GM12878 (cell line): ENCODE measurements around the gene ATP6V0E2. TPM values are rescaled to one million over a fixed set of nuclear protein-coding genes. Genes with fewer than 3 reads are reported as not detected.

ENCODE experiments used
- ATAC-seq: fragments of 200-7000 bp; cut with Tn5 transposase; 3 replicates; pipeline ENCODE4 v1.9.1; 2020; ENCODE audit warnings: mild to moderate bottlenecking, moderate library complexity
- BruUV-seq: library from RNA; stranded (reverse); fragments of 400-500 nt; replicated peaks from 2 replicates; lab custom pipeline; 2021; lab: Mats Ljungman, UMichigan
- CTCF ChIA-PET: fragments of 300-600 bp; sonication (Branson Sonifier 250); formaldehyde crosslinking; extraction: SDS; loops from one replicate; lab custom pipeline; 2021; ENCODE audit warnings: inconsistent platforms; lab: Yijun Ruan, JAX
- POLR2A ChIA-PET: fragments of 350-600 bp; formaldehyde crosslinking; extraction: SDS; loops from one replicate; lab custom pipeline; 2021; ENCODE audit warnings: inconsistent platforms; lab: Charles Lee
- RAD21 ChIA-PET: fragments of 300-600 bp; sonication (Branson Sonifier 250); formaldehyde crosslinking; loops from one replicate; lab custom pipeline; 2023; ENCODE audit warnings: antibody characterized with exemption; ENCODE audit not compliant: unreplicated experiment; lab: Charles Lee
- SMC1A ChIA-PET: fragments of 300-600 bp; sonication (Branson Sonifier 250); formaldehyde crosslinking; loops from one replicate; lab custom pipeline; 2023; ENCODE audit not compliant: unreplicated experiment, uncharacterized antibody; lab: Charles Lee
- DNase-seq: peaks from one replicate; pipeline ENCODE4 v3.0.0-alpha.2; 2011; ENCODE audit warnings: low read depth, low spot score
- FAIRE-seq: peaks from 3 replicates; lab custom pipeline; 2011; peaks lifted over from hg19 to GRCh38; lab: Jason Lieb, UNC
- H2AFZ ChIP-seq: 2 replicates; pipeline ENCODE4 v1.6.0; 2011; ENCODE audit warnings: low read depth, low read length, control low read depth; ENCODE audit not compliant: control insufficient read depth
- H3K27ac ChIP-seq: 2 replicates; pipeline ENCODE4 v1.5.1; 2011; ENCODE audit warnings: control low read depth; ENCODE audit not compliant: control insufficient read depth, insufficient read depth
- H3K27me3 ChIP-seq, 2 experiments: replicated peaks in 1 of 2; 2 replicates each; pipeline versions ENCODE4 v1.6.0 to v1.6.1; 2011; ENCODE audit warnings: low read length in 1 of 2; ENCODE audit not compliant: control insufficient read depth in 2 of 2, insufficient read depth in 2 of 2
- H3K36me3 ChIP-seq, 2 experiments: 2 replicates each; pipeline ENCODE4 v1.5.1; 2011; ENCODE audit warnings: low read length in 1 of 2; ENCODE audit not compliant: control insufficient read depth in 2 of 2, insufficient read depth in 2 of 2
- H3K4me1 ChIP-seq: 2 replicates; pipeline ENCODE4 v1.6.1; 2011; ENCODE audit warnings: mild to moderate bottlenecking, low read length, moderate library complexity, mixed read lengths; ENCODE audit not compliant: control insufficient read depth, insufficient read depth
- H3K4me2 ChIP-seq: 2 replicates; pipeline ENCODE4 v1.6.0; 2011; ENCODE audit warnings: control low read depth; ENCODE audit not compliant: control insufficient read depth, insufficient read depth
- H3K4me3 ChIP-seq: fragments of 200-600 bp; sonication (generic); 2 replicates; pipeline ENCODE4 v1.5.1; 2016
- H3K79me2 ChIP-seq: 2 replicates; pipeline ENCODE4 v1.6.0; 2011; ENCODE audit warnings: low read length; ENCODE audit not compliant: control insufficient read depth, insufficient read depth
- H3K9ac ChIP-seq: 2 replicates; pipeline ENCODE4 v1.8.0; 2011; ENCODE audit warnings: low read length, control low read depth, mixed read lengths; ENCODE audit not compliant: control insufficient read depth, insufficient read depth
- H3K9me3 ChIP-seq: replicated peaks from 3 replicates; pipeline ENCODE4 v1.5.1; 2011; ENCODE audit warnings: mild to moderate bottlenecking, low read length; ENCODE audit not compliant: control insufficient read depth, insufficient read depth
- H4K20me1 ChIP-seq: 2 replicates; pipeline ENCODE4 v1.6.0; 2011; ENCODE audit not compliant: control insufficient read depth, insufficient read depth
- BHLHE40 ChIP-seq, 2 experiments: fragments of 450-650 bp in 1 of 2; IDR thresholded peaks; 2 replicates each; pipeline ENCODE4 v1.6.1; 2011 to 2017; ENCODE audit warnings: low read depth in 2 of 2, borderline replicate concordance in 1 of 2, improper control_type of control experiment in 1 of 2, low read length in 1 of 2, mild to moderate bottlenecking in 1 of 2
- CREB1 ChIP-seq: IDR thresholded peaks from 2 replicates; pipeline ENCODE4 v1.6.1; 2012; ENCODE audit warnings: low read depth, mild to moderate bottlenecking, inconsistent platforms
- EED ChIP-seq: sonication (generic); IDR thresholded peaks from 2 replicates; pipeline ENCODE4 v1.6.1; 2016; ENCODE audit warnings: antibody characterized with exemption, low read depth
- EGR1 ChIP-seq, 2 experiments: IDR thresholded peaks; 1 replicate in 1 of 2; 2 replicates in 1 of 2; pipeline ENCODE4 v1.6.1; 2011 to 2012; ENCODE audit warnings: low read depth in 2 of 2, low read length in 2 of 2, borderline replicate concordance in 1 of 2, mild to moderate bottlenecking in 1 of 2, moderate library complexity in 1 of 2
- FOXK2 ChIP-seq: fragments of 450-650 bp; IDR thresholded peaks from 2 replicates; pipeline ENCODE4 v1.6.1; 2017; ENCODE audit warnings: mild to moderate bottlenecking, moderate library complexity
- HDGF ChIP-seq: fragments of 450-650 bp; IDR thresholded peaks from 2 replicates; pipeline ENCODE4 v1.6.1; 2016; ENCODE audit warnings: antibody characterized with exemption
- KLF5 ChIP-seq: fragments of 450-650 bp; IDR thresholded peaks from 2 replicates; pipeline ENCODE4 v1.6.1; 2014; ENCODE audit warnings: mild to moderate bottlenecking; ENCODE audit not compliant: partially characterized antibody
- MTA3 ChIP-seq: IDR thresholded peaks from 2 replicates; pipeline ENCODE4 v1.6.1; 2012; ENCODE audit warnings: low read length, inconsistent platforms, borderline replicate concordance
- SMC3 ChIP-seq: IDR thresholded peaks from 2 replicates; pipeline ENCODE4 v1.6.1; 2011; ENCODE audit warnings: low read length, improper control_type of control experiment, borderline replicate concordance
- TBL1XR1 ChIP-seq: IDR thresholded peaks from 2 replicates; pipeline ENCODE4 v1.6.1; 2012; ENCODE audit warnings: low read depth, low read length, improper control_type of control experiment
- USF2 ChIP-seq: IDR thresholded peaks from 2 replicates; pipeline ENCODE4 v1.6.1; 2011; ENCODE audit warnings: low read depth, low read length, improper control_type of control experiment, borderline replicate concordance
- ZBED1 ChIP-seq: IDR thresholded peaks from 2 replicates; pipeline ENCODE4 v1.6.1; 2016; ENCODE audit warnings: borderline replicate concordance
- ZNF207 ChIP-seq: fragments of 450-650 bp; IDR thresholded peaks from 2 replicates; pipeline ENCODE4 v1.6.1; 2014; ENCODE audit warnings: antibody characterized with exemption, mild to moderate bottlenecking, borderline replicate concordance
- WGBS: methylation state at CpG from one replicate; pipeline ENCODE4 v1.1.6; 2016; ENCODE audit warnings: low lambda C conversion rate; ENCODE audit not compliant: insufficient replicate concordance, insufficient coverage; ENCODE audit errors: missing lambda C conversion rate; 5-methylcytosine and 5-hydroxymethylcytosine counted together
- in situ Hi-C: fragments of 300-500 bp; cut with MboI; formaldehyde crosslinking; loops from 9 replicates; pipeline ENCODE4 v1.14.3; 2018; ENCODE audit warnings: mixed read lengths
- intact Hi-C: fragments of 100-400 bp; cut with micrococcal nuclease; formaldehyde crosslinking; loops from one replicate; pipeline ENCODE4 v1.14.2; 2022; ENCODE audit not compliant: unreplicated experiment
- polyA plus RNA-seq, 11 experiments: library from polyadenylated mRNA; depleted of rRNA in 4 of 11; unstranded in 6 of 11; stranded (reverse) in 5 of 11; fragments of >200 nt; fragmentation: Nextera tagmentation in 4 of 11; fragmentation: Illumina TruSeq in 1 of 11; extraction: Ambion mirVana in 4 of 11; extraction: Trizol in 1 of 11; gene quantifications; 1 replicate in 1 of 11; 2 replicates in 10 of 11; pipeline versions ENCODE4 v1.2.1 to v1.2.3, GENCODE V29; 2011 to 2016; ENCODE audit warnings: inconsistent platforms in 2 of 11, missing spikeins in 2 of 11, low read depth in 1 of 11
- total RNA-seq, 4 experiments: library from RNA; depleted of rRNA in 3 of 4; stranded (reverse); fragments of >200 nt in 3 of 4; fragmentation: Illumina TruSeq in 1 of 4; extraction: Trizol in 1 of 4; gene quantifications; 2 replicates each; pipeline versions ENCODE4 v1.2.1 to v1.2.3, GENCODE V29; 2013 to 2021
- TF ChIP-seq, protein P1 (sequence below): fragments of 450-650 bp; IDR thresholded peaks from 2 replicates; pipeline ENCODE4 v1.6.1; 2017; ENCODE audit warnings: mild to moderate bottlenecking, moderate library complexity
- TF ChIP-seq, protein P2 (sequence below), 3 experiments: IDR thresholded peaks in 2 of 3; conservative IDR thresholded peaks in 1 of 3; 2 replicates each; pipeline ENCODE4 v1.5.1; 2011; ENCODE audit warnings: low read depth in 3 of 3, low read length in 3 of 3, mild to moderate bottlenecking in 3 of 3, control low read depth in 2 of 3, moderate library complexity in 2 of 3, inconsistent platforms in 1 of 3, mixed read lengths in 1 of 3; ENCODE audit not compliant: control insufficient read depth in 2 of 3, insufficient read depth in 1 of 3; ENCODE audit errors: extremely low read depth in 1 of 3

Gene ATP6V0E2
- total and polyA plus RNA-seq, 10 of the 15 experiments (the other 5 are each of a cell fraction or from before 2014, with no cell fraction given): 1.5 to 54.7 (median 27.6) TPM

DNA sequence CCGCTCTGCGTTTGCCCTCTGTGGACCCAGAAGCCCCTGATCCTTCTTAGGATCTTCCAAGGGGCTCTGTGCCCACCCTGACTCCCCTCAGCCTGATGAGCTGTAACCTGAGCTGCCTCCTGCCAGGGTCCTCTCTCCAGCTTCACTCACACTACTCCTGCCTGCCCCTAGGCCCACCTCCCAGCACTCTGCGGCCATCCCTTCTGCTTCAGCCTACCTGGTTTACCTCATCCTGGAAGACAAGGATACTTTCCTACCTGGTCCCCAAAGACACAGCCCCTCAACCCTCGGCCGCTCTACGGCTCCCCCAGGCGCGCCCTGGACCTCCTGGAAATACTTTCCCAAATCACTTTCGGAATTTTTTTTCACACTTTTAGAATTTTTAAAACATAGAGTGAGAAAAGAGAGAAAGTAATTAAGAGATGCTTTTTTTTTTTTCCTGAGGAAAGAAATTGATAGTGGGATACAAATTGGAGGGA lies 42.0 kb upstream of the ATP6V0E2 start (continued):
- TF ChIP-seq, protein P1, sequence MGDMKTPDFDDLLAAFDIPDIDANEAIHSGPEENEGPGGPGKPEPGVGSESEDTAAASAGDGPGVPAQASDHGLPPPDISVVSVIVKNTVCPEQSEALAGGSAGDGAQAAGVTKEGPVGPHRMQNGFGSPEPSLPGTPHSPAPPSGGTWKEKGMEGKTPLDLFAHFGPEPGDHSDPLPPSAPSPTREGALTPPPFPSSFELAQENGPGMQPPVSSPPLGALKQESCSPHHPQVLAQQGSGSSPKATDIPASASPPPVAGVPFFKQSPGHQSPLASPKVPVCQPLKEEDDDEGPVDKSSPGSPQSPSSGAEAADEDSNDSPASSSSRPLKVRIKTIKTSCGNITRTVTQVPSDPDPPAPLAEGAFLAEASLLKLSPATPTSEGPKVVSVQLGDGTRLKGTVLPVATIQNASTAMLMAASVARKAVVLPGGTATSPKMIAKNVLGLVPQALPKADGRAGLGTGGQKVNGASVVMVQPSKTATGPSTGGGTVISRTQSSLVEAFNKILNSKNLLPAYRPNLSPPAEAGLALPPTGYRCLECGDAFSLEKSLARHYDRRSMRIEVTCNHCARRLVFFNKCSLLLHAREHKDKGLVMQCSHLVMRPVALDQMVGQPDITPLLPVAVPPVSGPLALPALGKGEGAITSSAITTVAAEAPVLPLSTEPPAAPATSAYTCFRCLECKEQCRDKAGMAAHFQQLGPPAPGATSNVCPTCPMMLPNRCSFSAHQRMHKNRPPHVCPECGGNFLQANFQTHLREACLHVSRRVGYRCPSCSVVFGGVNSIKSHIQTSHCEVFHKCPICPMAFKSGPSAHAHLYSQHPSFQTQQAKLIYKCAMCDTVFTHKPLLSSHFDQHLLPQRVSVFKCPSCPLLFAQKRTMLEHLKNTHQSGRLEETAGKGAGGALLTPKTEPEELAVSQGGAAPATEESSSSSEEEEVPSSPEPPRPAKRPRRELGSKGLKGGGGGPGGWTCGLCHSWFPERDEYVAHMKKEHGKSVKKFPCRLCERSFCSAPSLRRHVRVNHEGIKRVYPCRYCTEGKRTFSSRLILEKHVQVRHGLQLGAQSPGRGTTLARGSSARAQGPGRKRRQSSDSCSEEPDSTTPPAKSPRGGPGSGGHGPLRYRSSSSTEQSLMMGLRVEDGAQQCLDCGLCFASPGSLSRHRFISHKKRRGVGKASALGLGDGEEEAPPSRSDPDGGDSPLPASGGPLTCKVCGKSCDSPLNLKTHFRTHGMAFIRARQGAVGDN: no peak
- TF ChIP-seq CREB1 (no peak), MTA3 (no peak), HDGF (no peak)

GRCh38 chr7:149832332-149833041 lies 41.3 kb upstream of the ATP6V0E2 start:
- Histone ChIP-seq H3K27me3 (peaks cover 0 to 3% of the 10 kb centered on the region in 2 experiments; a peak in 1 of 4 replicates), H3K36me3 (no peaks in the 10 kb centered on the region), H2AFZ (no peak overlapping the region), H3K27ac (no peak overlapping the region), H4K20me1 (no peaks in the 10 kb centered on the region), H3K4me2 (no peak overlapping the region), H3K4me3 (no peak overlapping the region), H3K9me3 (no peaks in the 10 kb centered on the region), H3K79me2 (no peaks in the 10 kb centered on the region), H3K9ac (no peak overlapping the region), H3K4me1 (no peaks in the 10 kb centered on the region)
- in situ Hi-C loops: no loop called here
- POLR2A ChIA-PET: no interaction called here
- intact Hi-C loops: no loop called here
- ATAC-seq: no peak
- BruUV-seq: no TSS peak
- no peak for FAIRE-seq
- SMC1A ChIA-PET: no interaction called here
- 48% methylated on average over 13 of the region's 13 CpGs for WGBS
- RAD21 ChIA-PET: no interaction called here
- CTCF ChIA-PET: no interaction called here
- no peak for DNase-seq
- TF ChIP-seq KLF5 (no peak), ZNF207 (no peak), ZBED1 (no peak), EED (no peak), EGR1 (IDR thresholded peaks at IDR 0.05; ENCODE audit: borderline replicate concordance in 1 of 2, low read depth in 2 of 2, low read length in 2 of 2) (no peak), SMC3 (no peak), USF2 (no peak), BHLHE40 (IDR thresholded peaks at IDR 0.05; ENCODE audit: borderline replicate concordance in 1 of 2, low read depth in 2 of 2, low read length in 1 of 2) (no peak), TBL1XR1 (no peak), FOXK2 (no peak)
- TF ChIP-seq, protein P2, sequence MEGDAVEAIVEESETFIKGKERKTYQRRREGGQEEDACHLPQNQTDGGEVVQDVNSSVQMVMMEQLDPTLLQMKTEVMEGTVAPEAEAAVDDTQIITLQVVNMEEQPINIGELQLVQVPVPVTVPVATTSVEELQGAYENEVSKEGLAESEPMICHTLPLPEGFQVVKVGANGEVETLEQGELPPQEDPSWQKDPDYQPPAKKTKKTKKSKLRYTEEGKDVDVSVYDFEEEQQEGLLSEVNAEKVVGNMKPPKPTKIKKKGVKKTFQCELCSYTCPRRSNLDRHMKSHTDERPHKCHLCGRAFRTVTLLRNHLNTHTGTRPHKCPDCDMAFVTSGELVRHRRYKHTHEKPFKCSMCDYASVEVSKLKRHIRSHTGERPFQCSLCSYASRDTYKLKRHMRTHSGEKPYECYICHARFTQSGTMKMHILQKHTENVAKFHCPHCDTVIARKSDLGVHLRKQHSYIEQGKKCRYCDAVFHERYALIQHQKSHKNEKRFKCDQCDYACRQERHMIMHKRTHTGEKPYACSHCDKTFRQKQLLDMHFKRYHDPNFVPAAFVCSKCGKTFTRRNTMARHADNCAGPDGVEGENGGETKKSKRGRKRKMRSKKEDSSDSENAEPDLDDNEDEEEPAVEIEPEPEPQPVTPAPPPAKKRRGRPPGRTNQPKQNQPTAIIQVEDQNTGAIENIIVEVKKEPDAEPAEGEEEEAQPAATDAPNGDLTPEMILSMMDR (IDR thresholded peaks at IDR 0.05 in 2 of 3, conservative IDR thresholded peaks at IDR 0.05 in 1 of 3; ENCODE audit: control insufficient read depth in 2 of 3, extremely low read depth in 1 of 3, insufficient read depth in 1 of 3, low read depth in 3 of 3, low read length in 3 of 3): no peak
